Heart left ventricle (tissue), 13 donors: Measurements from ENCODE around the gene AKR7A2.

ENCODE experiments used
- POLR2A ChIP-seq, 2 donors: fragments of 450-650 bp; IDR thresholded peaks; one replicate each; pipeline ENCODE4 v1.6.1; 2017; ENCODE audit warnings: antibody characterized with exemption in 2 of 2, mild to moderate bottlenecking in 2 of 2, moderate library complexity in 2 of 2
- TF ChIP-seq, protein P1 (sequence below), 12 donors: fragments of 200-600 bp; sonication (generic) in 4 of 12; IDR thresholded peaks; one replicate each; pipeline versions ENCODE4 v1.5.0 to v1.8.0; 2018 to 2022; ENCODE audit warnings: antibody characterized with exemption in 12 of 12, mild to moderate bottlenecking in 5 of 12
- donor health status: ischemic (EF 13 %, LVEDD 7.1; RV severe dilation, severe dysfunction).
- donor health status: DM: no; HTN: yes; CAD: no.
- donor health status: DM: no; HTN: no; CAD: no.
- donor health status: ischemic (EF 25% LVEDD 6.9; RV normal size, moderate dysfunction).
- donor health status: ischemic (EF 25% LVEDD 5.7; RV mildly dilated, moderate dysfunction).
- donor health status: ischemic (EF 35%, LVEDD 5.7; RV mildly dilated, moderate dysfunction).
- donor health status: nonischemic (EF 11% LVEDD 7.7; RV severe dilation, severe dysfunction).
- donor health status: DM: yes; HTN: yes; CAD: no.
- donor health status: PGD.
- donor health status: ischemic (EF 29% LVEDD 5.4; RV normal size, mild dysfunction).
- donor health status: nonischemic (EF 23%, LVEDD 6.1; RV moderate dilation, normal function).

DNA sequence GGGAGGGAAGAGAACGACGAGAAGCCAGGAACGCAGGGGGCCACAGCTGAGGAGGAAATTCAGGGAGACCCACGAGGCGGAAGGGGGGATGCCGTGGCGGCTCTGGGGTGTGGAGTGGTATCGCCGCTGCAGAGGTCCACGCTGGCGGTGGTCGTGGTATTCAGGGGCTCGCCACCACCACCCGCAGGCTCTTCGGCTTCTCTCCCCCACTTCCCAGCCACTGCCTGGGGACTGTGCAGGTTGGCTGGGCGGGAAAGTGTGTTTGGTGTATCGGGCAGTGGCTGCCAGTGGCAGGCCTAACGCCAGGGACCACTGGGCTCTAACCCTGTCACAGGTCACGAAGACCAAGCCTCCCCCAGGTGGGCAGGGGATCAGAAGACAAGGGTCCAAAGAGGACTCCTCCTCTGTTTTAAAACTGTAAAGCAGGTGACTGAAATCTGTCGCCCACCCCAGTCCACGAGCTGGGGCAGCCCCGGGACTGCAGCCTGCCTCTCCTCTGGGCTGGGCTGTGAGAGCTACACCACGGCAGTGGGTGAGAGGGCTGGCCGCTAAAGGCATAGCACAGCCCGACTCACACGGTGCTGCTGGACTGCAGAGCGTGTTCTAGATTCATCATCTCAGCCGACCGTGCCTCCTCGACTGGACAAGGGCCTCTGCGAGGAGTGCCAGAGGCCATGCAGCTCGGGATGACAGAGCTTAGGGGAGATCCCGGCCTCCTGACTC is 31.1 kb upstream of the AKR7A2 start:
- TF ChIP-seq, protein P1, sequence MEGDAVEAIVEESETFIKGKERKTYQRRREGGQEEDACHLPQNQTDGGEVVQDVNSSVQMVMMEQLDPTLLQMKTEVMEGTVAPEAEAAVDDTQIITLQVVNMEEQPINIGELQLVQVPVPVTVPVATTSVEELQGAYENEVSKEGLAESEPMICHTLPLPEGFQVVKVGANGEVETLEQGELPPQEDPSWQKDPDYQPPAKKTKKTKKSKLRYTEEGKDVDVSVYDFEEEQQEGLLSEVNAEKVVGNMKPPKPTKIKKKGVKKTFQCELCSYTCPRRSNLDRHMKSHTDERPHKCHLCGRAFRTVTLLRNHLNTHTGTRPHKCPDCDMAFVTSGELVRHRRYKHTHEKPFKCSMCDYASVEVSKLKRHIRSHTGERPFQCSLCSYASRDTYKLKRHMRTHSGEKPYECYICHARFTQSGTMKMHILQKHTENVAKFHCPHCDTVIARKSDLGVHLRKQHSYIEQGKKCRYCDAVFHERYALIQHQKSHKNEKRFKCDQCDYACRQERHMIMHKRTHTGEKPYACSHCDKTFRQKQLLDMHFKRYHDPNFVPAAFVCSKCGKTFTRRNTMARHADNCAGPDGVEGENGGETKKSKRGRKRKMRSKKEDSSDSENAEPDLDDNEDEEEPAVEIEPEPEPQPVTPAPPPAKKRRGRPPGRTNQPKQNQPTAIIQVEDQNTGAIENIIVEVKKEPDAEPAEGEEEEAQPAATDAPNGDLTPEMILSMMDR (IDR thresholded peaks at IDR 0.05), result no peak
- no peak for TF ChIP-seq POLR2A (IDR thresholded peaks at IDR 0.05)
